GM11168 (cell line): ENCODE measurements around the gene RECQL5.
"Not testable (repeated sequence)": the region's sequence is repeated elsewhere in the genome, so short reads cannot be mapped to it uniquely, and the experiment has no call there.

Experiments
- in situ Hi-C: fragments of 300-500 bp; cut with MboI; formaldehyde crosslinking; loops from one replicate; pipeline ENCODE4 v1.12.0; 2022; ENCODE audit warnings: low sequenced_read_pairs; ENCODE audit not compliant: unreplicated experiment

Gene RECQL5

DNA sequence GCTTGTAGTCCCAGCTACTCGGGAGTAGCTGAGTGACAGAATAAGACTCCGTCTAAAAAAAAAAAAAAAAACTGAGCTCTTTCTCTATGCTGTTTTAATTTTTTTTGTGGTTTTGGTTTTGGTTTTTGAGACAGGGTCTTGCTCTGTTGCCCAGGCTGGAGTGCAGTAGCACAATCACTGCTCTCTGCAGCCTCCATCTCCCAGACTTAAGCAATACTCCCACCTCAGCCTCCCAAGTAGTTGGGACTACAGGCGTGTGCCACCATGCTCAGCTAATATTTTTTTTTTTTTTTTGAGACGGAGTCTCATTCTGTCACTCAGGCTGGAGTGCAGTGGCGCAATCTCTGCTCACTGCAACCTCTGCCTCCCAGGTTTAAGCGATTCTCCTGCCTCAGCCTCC is 83.8 kb downstream of the RECQL5 start:
- in situ Hi-C loops: not testable (repeated sequence)

DNA sequence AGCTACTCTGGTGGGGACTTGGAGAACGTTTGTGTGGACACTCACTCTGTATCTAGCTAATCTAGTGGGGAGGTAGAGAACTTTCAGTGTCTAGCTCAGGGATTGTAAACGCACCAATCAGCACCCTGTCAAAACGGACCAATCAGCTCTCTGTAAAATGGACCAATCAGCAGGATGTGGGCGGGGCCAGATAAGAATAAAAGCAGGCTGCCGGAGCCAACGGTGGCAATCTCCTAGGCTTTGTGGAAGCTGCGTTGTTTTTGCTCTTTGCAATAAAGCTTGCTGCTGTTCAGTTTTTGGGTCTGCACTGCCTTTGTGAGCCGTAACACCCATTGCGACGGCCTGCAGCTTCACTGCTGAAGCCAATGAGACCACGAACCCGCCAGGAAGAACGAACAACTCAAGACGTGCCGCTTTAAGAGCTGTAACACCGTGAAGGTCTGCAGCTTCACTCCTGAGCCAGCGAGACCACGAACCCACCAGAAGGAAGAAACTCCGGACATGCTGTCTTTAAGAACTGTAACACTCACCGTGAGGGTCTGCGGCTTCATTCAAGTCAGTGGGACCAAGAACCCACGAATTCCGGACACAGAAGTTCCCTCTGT is 85.7 kb downstream of the RECQL5 start:
- in situ Hi-C loops: not testable (repeated sequence)
